Astrocyte (in vitro differentiated cells and primary cell): Measurements from ENCODE around the gene ADARB2. TPM values are rescaled to one million over a fixed set of nuclear protein-coding genes. Genes with fewer than 3 reads are reported as not detected.

ENCODE experiments used
- DNase-seq: peaks from one replicate; pipeline ENCODE4 v3.0.0-alpha.2; 2010; ENCODE audit warnings: low read depth
- FAIRE-seq: peaks from 2 replicates; lab custom pipeline; 2011; peaks lifted over from hg19 to GRCh38; lab: Jason Lieb, UNC
- H2AFZ ChIP-seq: 2 replicates; pipeline ENCODE4 v1.6.0; 2012; ENCODE audit warnings: low read depth, low read length, inconsistent platforms
- H3K27ac ChIP-seq: 2 replicates; pipeline ENCODE4 v1.5.1; 2011; ENCODE audit warnings: low read depth, low read length, inconsistent platforms
- H3K27me3 ChIP-seq: 2 replicates; pipeline ENCODE4 v1.6.0; 2011; ENCODE audit warnings: low read length, inconsistent platforms; ENCODE audit not compliant: insufficient read depth
- H3K36me3 ChIP-seq: 2 replicates; pipeline ENCODE4 v1.5.1; 2011; ENCODE audit warnings: low read length, inconsistent platforms; ENCODE audit not compliant: insufficient read depth
- H3K4me1 ChIP-seq: 2 replicates; pipeline ENCODE4 v1.5.1; 2011; ENCODE audit warnings: low read length, inconsistent platforms; ENCODE audit not compliant: insufficient read depth
- H3K4me2 ChIP-seq: 2 replicates; pipeline ENCODE4 v1.6.0; 2012; ENCODE audit warnings: low read length, inconsistent platforms
- H3K4me3 ChIP-seq: 2 replicates; pipeline ENCODE4 v1.5.1; 2011; ENCODE audit warnings: low read depth, mild to moderate bottlenecking, low read length, inconsistent platforms; ENCODE audit not compliant: insufficient read depth
- H3K79me2 ChIP-seq: 2 replicates; pipeline ENCODE4 v1.6.0; 2012; ENCODE audit warnings: mild to moderate bottlenecking, low read length, inconsistent platforms; ENCODE audit not compliant: insufficient read depth
- H3K9ac ChIP-seq: 2 replicates; pipeline ENCODE4 v1.6.0; 2012; ENCODE audit warnings: mild to moderate bottlenecking, low read length, inconsistent platforms
- H3K9me3 ChIP-seq: 2 replicates; pipeline ENCODE4 v1.5.1; 2012; ENCODE audit warnings: low read depth, mild to moderate bottlenecking, low read length, inconsistent platforms; ENCODE audit not compliant: insufficient read depth
- H4K20me1 ChIP-seq: 2 replicates; pipeline ENCODE4 v1.6.0; 2012; ENCODE audit warnings: low read length, inconsistent platforms; ENCODE audit not compliant: insufficient read depth
- H3K27ac Mint-ChIP-seq: one replicate; pipeline ENCODE4 v1.8.0; 2021; ENCODE audit warnings: mild to moderate bottlenecking, mixed read lengths; ENCODE audit not compliant: unreplicated experiment
- H3K27me3 Mint-ChIP-seq: one replicate; pipeline ENCODE4 v1.8.0; 2021; ENCODE audit warnings: low read depth, mixed read lengths; ENCODE audit not compliant: unreplicated experiment
- H3K36me3 Mint-ChIP-seq: one replicate; pipeline ENCODE4 v1.8.0; 2021; ENCODE audit warnings: low read depth, mixed read lengths; ENCODE audit not compliant: unreplicated experiment
- H3K4me1 Mint-ChIP-seq: one replicate; pipeline ENCODE4 v1.8.0; 2021; ENCODE audit warnings: low read depth, mixed read lengths; ENCODE audit not compliant: unreplicated experiment
- H3K4me3 Mint-ChIP-seq: one replicate; pipeline ENCODE4 v1.8.0; 2021; ENCODE audit warnings: mild to moderate bottlenecking, moderate library complexity, mixed read lengths; ENCODE audit not compliant: unreplicated experiment
- H3K9me3 Mint-ChIP-seq: one replicate; pipeline ENCODE4 v1.8.0; 2021; ENCODE audit warnings: mild to moderate bottlenecking, mixed read lengths; ENCODE audit not compliant: unreplicated experiment
- CTCF ChIP-seq: IDR thresholded peaks from 2 replicates; pipeline ENCODE4 v1.5.1; 2011; ENCODE audit warnings: low read depth, mild to moderate bottlenecking, inconsistent platforms, low read length, moderate library complexity; ENCODE audit not compliant: insufficient read depth
- EZH2 ChIP-seq: IDR thresholded peaks from 2 replicates; pipeline ENCODE4 v1.6.1; 2012; ENCODE audit warnings: mild to moderate bottlenecking, low read length, inconsistent platforms; ENCODE audit not compliant: insufficient read depth
- total RNA-seq: library from RNA; stranded (reverse); gene quantifications from 2 replicates; pipeline ENCODE4 v1.2.1, GENCODE V29; 2021

The ADARB2 gene
- total RNA-seq, 1 donor from 2014 or later = 0.18 TPM

GRCh38 chr10:1394155-1394912 lies 343.0 kb downstream of the ADARB2 start:
- no peak for DNase-seq
- no peak for FAIRE-seq
- Histone ChIP-seq H3K27me3 (no peaks in the 10 kb centered on the region), H3K79me2 (no peaks in the 10 kb centered on the region), H3K9me3 (no peaks in the 10 kb centered on the region), H3K4me1 (no peaks in the 10 kb centered on the region), H3K9ac (no peak overlapping the region), H3K4me2 (no peak overlapping the region), H4K20me1 (no peaks in the 10 kb centered on the region), H3K4me3 (no peak overlapping the region), H3K27ac (no peak overlapping the region), H2AFZ (no peak overlapping the region), H3K36me3 (no peaks in the 10 kb centered on the region)
- Mint-ChIP-seq H3K4me3 (no peak overlapping the region), H3K9me3 (peaks cover 5% of the 10 kb centered on the region), H3K27ac (no peak overlapping the region), H3K36me3 (no peaks in the 10 kb centered on the region), H3K27me3 (peaks cover 32% of the 10 kb centered on the region), H3K4me1 (no peaks in the 10 kb centered on the region)
- TF ChIP-seq EZH2 (no peak), CTCF (no peak)

- H3K4me1 ChIP-seq = no peaks in the 10 kb centered on the region
- Mint-ChIP-seq H3K4me3 (no peak overlapping the region), H3K27me3 (peaks cover 24% of the 10 kb centered on the region), H3K27ac (no peak overlapping the region), H3K36me3 (no peaks in the 10 kb centered on the region), H3K9me3 (no peaks in the 10 kb centered on the region), H3K4me1 (no peaks in the 10 kb centered on the region)
- no peak overlapping the region for H2AFZ ChIP-seq
- H3K4me3 ChIP-seq = no peak overlapping the region
- no peaks in the 10 kb centered on the region for H3K9me3 ChIP-seq
- no peak overlapping the region for H3K4me2 ChIP-seq
- TF ChIP-seq CTCF (no peak), EZH2 (no peak)
- no peaks in the 10 kb centered on the region for H3K36me3 ChIP-seq
- no peak overlapping the region for H3K27ac ChIP-seq
- FAIRE-seq (no peak), DNase-seq (no peak)
- H4K20me1 ChIP-seq = no peaks in the 10 kb centered on the region
- no peaks in the 10 kb centered on the region for H3K27me3 ChIP-seq
- H3K9ac ChIP-seq = no peak overlapping the region
- H3K79me2 ChIP-seq = no peaks in the 10 kb centered on the region
These were observed 343.8 kb downstream of the ADARB2 start for GRCh38 chr10:1393481-1393880.

GRCh38 chr10:1392127-1392526 lies 345.2 kb downstream of the ADARB2 start:
- Mint-ChIP-seq H3K4me1 (no peaks in the 10 kb centered on the region), H3K4me3 (no peak overlapping the region), H3K27me3 (peaks cover 23% of the 10 kb centered on the region), H3K9me3 (no peaks in the 10 kb centered on the region), H3K36me3 (no peaks in the 10 kb centered on the region), H3K27ac (no peak overlapping the region)
- no peak overlapping the region for H3K9ac ChIP-seq
- H3K27ac ChIP-seq = no peak overlapping the region
- no peaks in the 10 kb centered on the region for H3K79me2 ChIP-seq
- FAIRE-seq (no peak), DNase-seq (no peak)
- TF ChIP-seq EZH2 = no peak
- TF ChIP-seq CTCF = no peak
- H2AFZ ChIP-seq = no peak overlapping the region
- no peaks in the 10 kb centered on the region for H4K20me1 ChIP-seq
- no peaks in the 10 kb centered on the region for H3K27me3 ChIP-seq
- no peaks in the 10 kb centered on the region for H3K36me3 ChIP-seq
- H3K9me3 ChIP-seq = no peaks in the 10 kb centered on the region
- no peak overlapping the region for H3K4me2 ChIP-seq
- no peak overlapping the region for H3K4me3 ChIP-seq
- H3K4me1 ChIP-seq = no peaks in the 10 kb centered on the region
